ENCODE measurements around the gene C19orf67.
A peak's percentile ranks its signal among the peaks of the same experiment; 100 is the strongest.
"Not testable (repeated sequence)": the region's sequence is repeated elsewhere in the genome, so short reads cannot be mapped to it uniquely, and the experiment has no call there.

The C19orf67 gene

GRCh38 chr19:14050512-14050911 is 35.1 kb downstream of the C19orf67 start:
- no peak overlapping the region for H3K4me3 ChIP-seq (ENCODE audit: low read depth, low read length)
- DNase-seq, result no peak
- H3K27ac ChIP-seq (ENCODE audit: low read depth, low read length), result no peak overlapping the region
- H2AK5ac ChIP-seq (ENCODE audit: low read length), result no peak overlapping the region
- no peak overlapping the region for H3K14ac ChIP-seq (ENCODE audit: low read length)
- no peak overlapping the region for H3K4ac ChIP-seq (ENCODE audit: low read depth, low read length)
- no peaks in the 10 kb centered on the region for H3K27me3 ChIP-seq (ENCODE audit: insufficient read depth, low read length)
- H3K4me1 ChIP-seq (ENCODE audit: control insufficient read depth in 1 of 2, insufficient read depth in 2 of 2, low read length in 2 of 2), result no peaks in the 10 kb centered on the region
- H3K79me2 ChIP-seq (ENCODE audit: control insufficient read depth, insufficient read depth, low read length, poor library complexity), result no peaks in the 10 kb centered on the region
- no CpG with 5 or more reads among the region's 4 CpGs for WGBS (ENCODE audit: extremely low coverage, insufficient coverage, insufficient read length)
- no peak overlapping the region for H4K12ac ChIP-seq (ENCODE audit: low read depth, low read length)
- no peak overlapping the region for H3K18ac ChIP-seq (ENCODE audit: low read length)
- H3K36me3 ChIP-seq (ENCODE audit: control insufficient read depth in 1 of 2, insufficient read depth in 2 of 2, low read length in 2 of 2), result no peaks in the 10 kb centered on the region
- no peaks in the 10 kb centered on the region for H3K79me1 ChIP-seq (ENCODE audit: low read length)
- H4K91ac ChIP-seq (ENCODE audit: low read depth, low read length), result no peak overlapping the region
- no peak overlapping the region for H2BK120ac ChIP-seq (ENCODE audit: insufficient read depth, low read length, poor library complexity)
- H3K9me3 ChIP-seq (ENCODE audit: insufficient read depth, low read depth, low read length), result no peaks in the 10 kb centered on the region
- no peak overlapping the region for H3K4me2 ChIP-seq (ENCODE audit: low read length)
- no peak overlapping the region for H3K23ac ChIP-seq (ENCODE audit: low read length)
- no peak overlapping the region for H3K9ac ChIP-seq (ENCODE audit: low read length)
- no peak overlapping the region for H4K8ac ChIP-seq (ENCODE audit: low read depth, low read length)
- no peak overlapping the region for H2BK5ac ChIP-seq (ENCODE audit: low read depth, low read length, poor library complexity)
- H2BK12ac ChIP-seq (ENCODE audit: low read length), result no peak overlapping the region
- H2AFZ ChIP-seq (ENCODE audit: insufficient read depth, low read length, poor library complexity), result no peak overlapping the region

- Histone ChIP-seq H3K9me3 (ENCODE audit: insufficient read depth, low read depth, low read length) (no peaks in the 10 kb centered on the region), H4K91ac (ENCODE audit: low read depth, low read length) (no peak overlapping the region)
These were observed 37.0 kb downstream of the C19orf67 start for GRCh38 chr19:14048443-14049153.

GRCh38 chr19:14047866-14048265 is 37.7 kb downstream of the C19orf67 start:
- H3K4ac ChIP-seq (ENCODE audit: low read depth, low read length); H3K14ac ChIP-seq (ENCODE audit: low read length); H2BK12ac ChIP-seq (ENCODE audit: low read length); H3K4me1 ChIP-seq (ENCODE audit: control insufficient read depth in 1 of 2, insufficient read depth in 2 of 2, low read length in 2 of 2); H3K9ac ChIP-seq (ENCODE audit: low read length); H4K12ac ChIP-seq (ENCODE audit: low read depth, low read length); H4K91ac ChIP-seq (ENCODE audit: low read depth, low read length); H3K23ac ChIP-seq (ENCODE audit: low read length); H2AFZ ChIP-seq (ENCODE audit: insufficient read depth, low read length, poor library complexity); H3K79me1 ChIP-seq (ENCODE audit: low read length); H3K4me2 ChIP-seq (ENCODE audit: low read length); H3K27ac ChIP-seq (ENCODE audit: low read depth, low read length); H3K79me2 ChIP-seq (ENCODE audit: control insufficient read depth, insufficient read depth, low read length, poor library complexity); H3K18ac ChIP-seq (ENCODE audit: low read length); H3K36me3 ChIP-seq (ENCODE audit: control insufficient read depth in 1 of 2, insufficient read depth in 2 of 2, low read length in 2 of 2); H3K4me3 ChIP-seq (ENCODE audit: low read depth, low read length); H2BK120ac ChIP-seq (ENCODE audit: insufficient read depth, low read length, poor library complexity); H3K9me3 ChIP-seq (ENCODE audit: insufficient read depth, low read depth, low read length); H4K8ac ChIP-seq (ENCODE audit: low read depth, low read length); H2BK5ac ChIP-seq (ENCODE audit: low read depth, low read length, poor library complexity); H3K27me3 ChIP-seq (ENCODE audit: insufficient read depth, low read length); H2AK5ac ChIP-seq (ENCODE audit: low read length): not testable (repeated sequence)
- peak; percentile 79 to 86 for DNase-seq
- WGBS (ENCODE audit: extremely low coverage, insufficient coverage, insufficient read length), result no CpG with 5 or more reads among the region's 10 CpGs

More at GRCh38 chr19:14048443-14049153, 37.0 kb downstream of the C19orf67 start:
- H3K4ac ChIP-seq (ENCODE audit: low read depth, low read length), result no peak overlapping the region
- DNase-seq, result peak; percentile 93 to 98
- H3K27me3 ChIP-seq (ENCODE audit: insufficient read depth, low read length), result no peaks in the 10 kb centered on the region
- H2BK120ac ChIP-seq (ENCODE audit: insufficient read depth, low read length, poor library complexity), result peak overlapping the region; percentile 17
- H3K4me3 ChIP-seq (ENCODE audit: low read depth, low read length), result no peak overlapping the region
- no peak overlapping the region for H2BK5ac ChIP-seq (ENCODE audit: low read depth, low read length, poor library complexity)
- no peaks in the 10 kb centered on the region for H3K79me1 ChIP-seq (ENCODE audit: low read length)
- no peak overlapping the region for H4K12ac ChIP-seq (ENCODE audit: low read depth, low read length)
- no peaks in the 10 kb centered on the region for H3K79me2 ChIP-seq (ENCODE audit: control insufficient read depth, insufficient read depth, low read length, poor library complexity)
- peak overlapping the region; percentile 49 for H2AK5ac ChIP-seq (ENCODE audit: low read length)
- H3K14ac ChIP-seq (ENCODE audit: low read length), result no peak overlapping the region
- no peaks in the 10 kb centered on the region for H3K4me1 ChIP-seq (ENCODE audit: control insufficient read depth in 1 of 2, insufficient read depth in 2 of 2, low read length in 2 of 2)
- no peak overlapping the region for H2AFZ ChIP-seq (ENCODE audit: insufficient read depth, low read length, poor library complexity)
- H3K18ac ChIP-seq (ENCODE audit: low read length), result no peak overlapping the region
- H3K36me3 ChIP-seq (ENCODE audit: control insufficient read depth in 1 of 2, insufficient read depth in 2 of 2, low read length in 2 of 2), result no peaks in the 10 kb centered on the region
- H4K8ac ChIP-seq (ENCODE audit: low read depth, low read length), result no peak overlapping the region
- no CpG with 5 or more reads among the region's 8 CpGs for WGBS (ENCODE audit: extremely low coverage, insufficient coverage, insufficient read length)
- no peak overlapping the region for H2BK12ac ChIP-seq (ENCODE audit: low read length)
- no peak overlapping the region for H3K27ac ChIP-seq (ENCODE audit: low read depth, low read length)
- H3K9ac ChIP-seq (ENCODE audit: low read length), result no peak overlapping the region
- H3K23ac ChIP-seq (ENCODE audit: low read length), result no peak overlapping the region
- no peak overlapping the region for H3K4me2 ChIP-seq (ENCODE audit: low read length)

- H3K4ac ChIP-seq (ENCODE audit: low read depth, low read length); H3K27ac ChIP-seq (ENCODE audit: low read depth, low read length); H3K79me2 ChIP-seq (ENCODE audit: control insufficient read depth, insufficient read depth, low read length, poor library complexity); H3K36me3 ChIP-seq (ENCODE audit: control insufficient read depth in 1 of 2, insufficient read depth in 2 of 2, low read length in 2 of 2); H3K27me3 ChIP-seq (ENCODE audit: insufficient read depth, low read length); H3K4me3 ChIP-seq (ENCODE audit: low read depth, low read length); H3K23ac ChIP-seq (ENCODE audit: low read length); H3K9me3 ChIP-seq (ENCODE audit: insufficient read depth, low read depth, low read length); H3K9ac ChIP-seq (ENCODE audit: low read length); H2BK120ac ChIP-seq (ENCODE audit: insufficient read depth, low read length, poor library complexity); H3K4me1 ChIP-seq (ENCODE audit: control insufficient read depth in 1 of 2, insufficient read depth in 2 of 2, low read length in 2 of 2); H2AK5ac ChIP-seq (ENCODE audit: low read length); H2BK12ac ChIP-seq (ENCODE audit: low read length); H3K18ac ChIP-seq (ENCODE audit: low read length); H3K79me1 ChIP-seq (ENCODE audit: low read length); H2BK5ac ChIP-seq (ENCODE audit: low read depth, low read length, poor library complexity); H4K12ac ChIP-seq (ENCODE audit: low read depth, low read length); H3K4me2 ChIP-seq (ENCODE audit: low read length); H2AFZ ChIP-seq (ENCODE audit: insufficient read depth, low read length, poor library complexity); H3K14ac ChIP-seq (ENCODE audit: low read length): not testable (repeated sequence)
- H4K8ac ChIP-seq (ENCODE audit: low read depth, low read length), result peak overlapping the region; percentile 6
- WGBS (ENCODE audit: extremely low coverage, insufficient coverage, insufficient read length), result no CpG with 5 or more reads among the region's 19 CpGs
- DNase-seq, result peak; percentile 80 to 81
- H4K91ac ChIP-seq (ENCODE audit: low read depth, low read length), result peak overlapping the region; percentile 32
These were observed 42.6 kb downstream of the C19orf67 start for GRCh38 chr19:14042659-14043608.

Measured in trophoblast cell (in vitro differentiated cells and primary cell).